Myocyte (in vitro differentiated cells): ENCODE measurements around the gene REXO1. TPM values are rescaled to one million over a fixed set of nuclear protein-coding genes. Genes with fewer than 3 reads are reported as not detected.
"Not testable (repeated sequence)": the region's sequence is repeated elsewhere in the genome, so short reads cannot be mapped to it uniquely, and the experiment has no call there.

Experiments
- DNase-seq: peaks from one replicate; pipeline ENCODE4 v3.0.0-alpha.2; 2012; ENCODE audit warnings: low read depth
- total RNA-seq: library from RNA; depleted of rRNA; stranded (reverse); fragments of >200 nt; gene quantifications from 2 replicates; pipeline ENCODE4 v1.2.3, GENCODE V29; 2014

The REXO1 gene
- total RNA-seq, 1 donor from 2014 or later: 9.4 TPM

GRCh38 chr19:1875646-1876495 lies 27.6 kb upstream of the REXO1 start:
- peak; percentile 87 for DNase-seq

GRCh38 chr19:1875265-1875645 lies 27.0 kb upstream of the REXO1 start:
- not testable (repeated sequence) for DNase-seq

- DNase-seq: no peak
Measured at GRCh38 chr19:1874554-1875185, 26.4 kb upstream of the REXO1 start.

- no peak for DNase-seq
Measured at GRCh38 chr19:1873524-1874473, 25.5 kb upstream of the REXO1 start.

- DNase-seq: no peak
Measured at GRCh38 chr19:1872807-1873523, 24.7 kb upstream of the REXO1 start.

- no peak for DNase-seq
Measured at GRCh38 chr19:1871630-1872029, 23.3 kb upstream of the REXO1 start.

GRCh38 chr19:1871140-1871597 lies 22.9 kb upstream of the REXO1 start:
- DNase-seq: no peak

- no peak for DNase-seq
Measured at GRCh38 chr19:1868971-1869370, 20.7 kb upstream of the REXO1 start.

GRCh38 chr19:1867349-1867724 lies 19.1 kb upstream of the REXO1 start:
- DNase-seq: no peak

GRCh38 chr19:1866693-1867348 lies 18.5 kb upstream of the REXO1 start:
- DNase-seq: no peak

- DNase-seq: no peak
Measured at GRCh38 chr19:1865172-1866010, 17.1 kb upstream of the REXO1 start.

- DNase-seq: peak; percentile 82
Measured at GRCh38 chr19:1864480-1865171, 16.3 kb upstream of the REXO1 start.

GRCh38 chr19:1863638-1864479 lies 15.6 kb upstream of the REXO1 start:
- peak; percentile 95 for DNase-seq

- DNase-seq: no peak
Measured at GRCh38 chr19:1863328-1863637, 15.0 kb upstream of the REXO1 start, which contains the start of gene KLF16. Gene KLF16 (minus strand): TSS chr19:1863579. CDS start chr19:1863497, 82 bp downstream.

GRCh38 chr19:1862424-1863327 lies 14.4 kb upstream of the REXO1 start:
- no peak for DNase-seq

GRCh38 chr19:1862068-1862423 lies 13.8 kb upstream of the REXO1 start:
- DNase-seq: no peak

- no peak for DNase-seq
Measured at GRCh38 chr19:1861599-1862031, 13.3 kb upstream of the REXO1 start.
